DND-41 (cell line): ENCODE data around the gene CAMKMT.

Experiments used
- CTCF ChIP-seq: IDR thresholded peaks from 2 replicates; pipeline ENCODE4 v1.5.1; 2012; ENCODE audit warnings: borderline replicate concordance, low read length, moderate library complexity, mild to moderate bottlenecking; ENCODE audit not compliant: poor library complexity, severe bottlenecking; ENCODE audit errors: extremely low read depth
- EZH2 ChIP-seq: IDR thresholded peaks from 3 replicates; pipeline ENCODE4 v1.6.1; 2012; ENCODE audit warnings: borderline replicate concordance, low read depth, mild to moderate bottlenecking, moderate library complexity, low read length, inconsistent platforms; ENCODE audit not compliant: severe bottlenecking

GRCh38 chr2:44679990-44680389, 318.2 kb downstream of the CAMKMT start:
- TF ChIP-seq CTCF (no peak), EZH2 (no peak)
